ENCODE measurements around the gene SLC39A10.
A peak's percentile ranks its signal among the peaks of the same experiment; 100 is the strongest.

Gene SLC39A10, protein sequence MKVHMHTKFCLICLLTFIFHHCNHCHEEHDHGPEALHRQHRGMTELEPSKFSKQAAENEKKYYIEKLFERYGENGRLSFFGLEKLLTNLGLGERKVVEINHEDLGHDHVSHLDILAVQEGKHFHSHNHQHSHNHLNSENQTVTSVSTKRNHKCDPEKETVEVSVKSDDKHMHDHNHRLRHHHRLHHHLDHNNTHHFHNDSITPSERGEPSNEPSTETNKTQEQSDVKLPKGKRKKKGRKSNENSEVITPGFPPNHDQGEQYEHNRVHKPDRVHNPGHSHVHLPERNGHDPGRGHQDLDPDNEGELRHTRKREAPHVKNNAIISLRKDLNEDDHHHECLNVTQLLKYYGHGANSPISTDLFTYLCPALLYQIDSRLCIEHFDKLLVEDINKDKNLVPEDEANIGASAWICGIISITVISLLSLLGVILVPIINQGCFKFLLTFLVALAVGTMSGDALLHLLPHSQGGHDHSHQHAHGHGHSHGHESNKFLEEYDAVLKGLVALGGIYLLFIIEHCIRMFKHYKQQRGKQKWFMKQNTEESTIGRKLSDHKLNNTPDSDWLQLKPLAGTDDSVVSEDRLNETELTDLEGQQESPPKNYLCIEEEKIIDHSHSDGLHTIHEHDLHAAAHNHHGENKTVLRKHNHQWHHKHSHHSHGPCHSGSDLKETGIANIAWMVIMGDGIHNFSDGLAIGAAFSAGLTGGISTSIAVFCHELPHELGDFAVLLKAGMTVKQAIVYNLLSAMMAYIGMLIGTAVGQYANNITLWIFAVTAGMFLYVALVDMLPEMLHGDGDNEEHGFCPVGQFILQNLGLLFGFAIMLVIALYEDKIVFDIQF

DNA sequence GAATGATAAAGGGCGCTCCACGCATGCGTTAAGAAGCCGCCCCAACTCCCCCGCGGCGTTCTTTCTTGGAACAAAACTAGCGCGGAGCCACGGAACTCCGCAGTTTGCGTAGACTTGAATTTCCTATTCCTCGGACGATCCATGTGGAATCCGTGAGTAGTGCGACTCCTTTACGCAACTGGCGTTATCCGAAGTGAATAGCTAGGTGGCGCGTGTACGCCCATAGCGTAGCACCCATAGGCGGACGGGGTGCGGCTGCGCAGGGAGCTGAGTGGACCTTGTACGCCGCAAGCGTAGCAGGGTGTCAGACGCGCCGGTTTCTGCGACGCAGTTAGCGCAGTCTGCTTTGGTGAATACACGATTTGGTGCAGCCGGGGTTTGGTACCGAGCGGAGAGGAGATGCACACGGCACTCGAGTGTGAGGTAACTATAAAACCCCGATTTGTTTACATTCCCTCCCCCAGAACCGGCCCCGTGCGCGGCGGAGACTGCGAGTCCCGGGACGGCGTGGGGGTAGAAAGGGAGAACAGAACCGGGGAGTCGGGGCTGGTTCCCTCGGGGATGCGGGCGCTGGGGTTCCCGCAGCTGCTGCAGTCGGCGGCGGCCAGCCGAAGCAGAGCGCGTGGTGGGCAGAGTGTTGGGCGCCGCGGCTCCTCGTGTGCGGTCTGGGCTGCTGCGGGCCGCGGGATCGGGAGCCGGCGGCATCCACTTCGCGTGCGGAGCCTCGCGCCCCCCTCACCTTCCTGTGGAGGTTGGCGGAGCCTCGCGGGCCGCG lies at the start of gene SLC39A10:
SLC39A10 (plus strand) TSS at position 368 of the 775 bp plus-strand sequence. CDS start 22,817 bp downstream, outside the sequence.
- DNase-seq (ENCODE audit: low spot score) = peak; percentile 95

DNA sequence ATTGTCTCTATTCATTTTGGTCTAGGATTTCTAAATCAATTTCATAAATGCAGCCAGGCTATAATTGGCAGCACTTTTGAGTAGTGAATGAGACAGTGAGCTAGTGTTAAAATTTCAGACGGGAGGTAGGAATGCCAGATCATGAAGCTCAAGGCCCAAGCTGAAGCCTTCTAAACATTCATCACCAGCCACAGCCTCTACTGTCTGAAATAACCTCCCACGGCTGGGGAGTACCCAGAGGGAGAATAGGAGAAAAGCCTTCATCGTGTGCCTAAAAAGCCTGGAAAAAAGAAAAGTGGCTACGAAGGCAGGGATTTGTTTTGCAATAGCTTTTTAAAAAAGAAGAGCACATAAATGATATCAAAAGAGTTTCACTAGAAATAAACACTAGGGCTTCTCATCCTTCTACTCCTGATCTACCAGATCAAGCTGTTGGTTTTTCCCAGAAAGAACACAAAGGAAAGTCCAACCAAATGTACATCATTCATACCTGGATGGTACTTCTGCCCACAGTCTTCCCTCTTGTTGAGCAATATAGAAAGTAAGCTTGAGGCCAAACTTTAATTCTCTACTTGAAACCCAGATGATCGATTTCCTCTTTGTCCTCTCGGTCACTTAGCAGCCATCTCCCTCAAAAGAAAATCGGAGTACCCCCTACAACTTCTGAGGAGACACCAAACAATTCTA lies 48.1 kb upstream of the SLC39A10 start:
- peak; percentile 41 for DNase-seq (ENCODE audit: low spot score)

DNA sequence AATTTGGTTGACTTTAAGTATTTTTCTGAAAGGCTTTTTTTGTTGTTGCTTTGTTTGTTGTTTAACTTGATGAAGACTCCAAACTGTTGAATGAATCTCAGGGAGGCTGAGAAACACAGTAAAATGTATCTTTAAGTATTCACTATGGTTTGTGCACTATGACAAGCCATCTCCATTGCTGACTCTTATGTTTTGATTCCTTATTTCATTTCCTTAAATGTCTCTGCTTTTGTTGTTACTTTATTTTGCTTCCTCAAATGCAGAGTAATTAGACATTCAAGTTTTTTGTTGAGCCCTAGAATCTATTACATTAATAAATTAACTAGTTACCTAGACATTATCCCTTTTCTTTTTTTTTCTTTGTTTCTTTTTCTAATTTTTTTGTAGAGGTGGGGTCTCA lies 46.3 kb upstream of the SLC39A10 start:
- DNase-seq (ENCODE audit: low spot score) = no peak

DNA sequence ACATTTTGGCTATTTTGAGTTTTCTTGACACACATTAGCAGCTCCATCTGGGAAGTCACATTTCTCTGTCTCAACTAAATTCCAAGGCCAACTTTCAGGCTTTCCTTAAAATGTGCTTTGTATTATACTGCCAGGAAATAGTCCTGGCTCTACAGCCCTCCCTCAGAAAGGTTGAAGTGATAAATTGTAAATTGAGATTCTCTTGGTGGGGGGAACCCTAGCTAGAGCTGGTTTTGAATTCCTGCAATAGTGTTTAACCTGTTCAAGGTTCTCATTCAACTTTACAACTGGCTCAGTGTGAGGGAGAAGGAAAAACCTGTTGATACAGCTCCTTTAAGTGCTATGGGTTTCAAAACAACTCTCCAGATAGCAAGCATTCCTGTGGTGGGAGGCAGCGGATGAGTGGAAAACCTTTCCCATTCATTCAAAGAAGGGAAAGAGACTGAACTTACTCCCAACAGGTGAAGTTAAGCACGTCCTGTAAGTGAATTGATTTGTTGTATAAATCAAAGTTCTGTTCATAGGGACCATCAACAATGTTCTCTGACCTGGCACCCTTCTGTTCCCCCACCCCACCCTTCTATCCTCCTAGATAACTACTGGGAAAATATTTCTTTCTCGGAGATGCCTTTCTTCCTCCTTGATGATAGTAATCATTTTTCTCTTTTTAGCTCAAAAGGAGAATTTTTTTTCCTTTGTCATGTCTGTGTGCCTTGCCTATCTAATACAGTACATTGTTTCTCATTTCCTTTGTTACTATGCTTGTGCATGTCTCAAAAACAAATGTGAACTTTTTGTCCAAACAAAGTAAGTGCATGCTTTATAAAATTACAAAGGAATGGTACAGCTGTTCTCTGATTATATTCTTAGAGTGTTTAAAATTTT lies 44.2 kb upstream of the SLC39A10 start:
- peak; percentile 77 for DNase-seq (ENCODE audit: low spot score)

DNA sequence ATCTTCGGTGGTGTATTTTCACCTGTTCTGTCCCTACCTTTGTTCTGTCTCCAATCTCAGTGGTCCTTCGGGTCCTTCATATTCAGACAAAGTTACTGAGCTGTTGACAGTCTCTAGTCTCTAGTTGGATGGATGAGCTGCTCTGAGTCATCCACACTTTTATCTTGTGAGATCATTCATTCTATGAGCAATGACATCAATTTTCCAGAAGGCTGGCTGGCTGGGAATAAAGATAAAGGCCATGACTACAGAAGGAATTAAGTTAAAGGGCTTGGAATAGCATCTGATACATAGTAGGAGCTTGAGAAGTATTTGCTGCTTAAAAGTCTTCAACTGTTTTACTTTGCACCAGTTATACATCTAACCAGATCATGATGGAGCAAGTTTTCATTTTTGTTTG lies 43.1 kb upstream of the SLC39A10 start:
- peak; percentile 69 for DNase-seq (ENCODE audit: low spot score)

DNA sequence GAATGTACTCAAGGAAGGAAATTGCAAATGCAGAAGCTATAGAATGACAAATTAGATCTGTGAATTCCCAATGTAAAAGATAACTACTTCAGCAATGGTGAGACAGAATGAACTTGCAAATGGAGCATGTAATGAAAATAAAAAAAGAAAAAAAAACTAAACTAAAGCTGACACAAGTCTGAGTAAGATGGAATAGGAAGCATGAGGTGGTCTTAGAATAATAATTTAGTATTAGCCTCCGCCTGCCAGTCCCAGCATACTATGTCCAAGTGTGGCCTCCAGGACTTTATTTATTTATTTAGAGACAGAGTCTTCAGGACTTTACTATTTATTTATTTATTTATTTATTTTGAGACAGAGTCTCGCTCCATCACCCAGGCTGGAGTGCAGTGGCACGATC lies 37.4 kb upstream of the SLC39A10 start:
- DNase-seq (ENCODE audit: low spot score) = no peak

DNA sequence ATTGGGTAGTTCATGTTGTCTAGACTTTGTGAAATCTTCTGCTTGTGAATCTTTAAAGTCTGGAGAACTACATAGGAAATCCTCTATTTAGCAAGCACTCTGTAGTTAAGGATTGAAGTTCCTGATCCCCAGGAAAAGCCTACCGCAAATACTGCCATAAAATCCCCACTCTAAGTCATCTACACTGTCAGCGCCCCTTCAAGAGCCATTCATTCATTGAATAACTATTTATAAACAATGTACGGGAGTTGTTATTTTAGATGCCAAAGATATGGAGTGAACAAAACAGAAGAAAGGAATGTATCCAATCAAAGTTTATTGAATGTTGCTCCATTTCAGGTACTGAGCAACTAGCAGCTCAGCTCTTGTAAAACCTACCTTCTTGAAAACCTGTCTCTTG lies 36.5 kb upstream of the SLC39A10 start:
- peak; percentile 7 for DNase-seq (ENCODE audit: low spot score)

DNA sequence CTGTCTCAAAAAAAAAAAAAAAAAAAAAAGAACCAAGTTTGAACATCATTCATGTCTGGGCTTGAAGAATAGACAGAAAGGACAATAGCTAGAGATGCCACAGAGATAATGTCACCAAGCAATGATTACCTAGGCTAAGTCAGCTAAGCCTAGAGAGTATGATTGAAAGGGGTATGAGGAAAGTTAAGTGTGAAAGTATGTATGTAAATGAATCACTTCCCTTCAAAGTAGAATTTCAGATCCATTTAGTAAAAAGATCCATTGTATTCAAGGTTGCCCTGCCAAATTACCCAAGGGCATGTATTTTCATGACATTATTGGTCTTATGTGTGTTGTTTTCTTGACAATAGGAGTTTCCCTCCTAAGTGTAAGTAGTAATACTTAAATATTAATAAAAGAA lies 34.1 kb upstream of the SLC39A10 start:
- DNase-seq (ENCODE audit: low spot score) = no peak

DNA sequence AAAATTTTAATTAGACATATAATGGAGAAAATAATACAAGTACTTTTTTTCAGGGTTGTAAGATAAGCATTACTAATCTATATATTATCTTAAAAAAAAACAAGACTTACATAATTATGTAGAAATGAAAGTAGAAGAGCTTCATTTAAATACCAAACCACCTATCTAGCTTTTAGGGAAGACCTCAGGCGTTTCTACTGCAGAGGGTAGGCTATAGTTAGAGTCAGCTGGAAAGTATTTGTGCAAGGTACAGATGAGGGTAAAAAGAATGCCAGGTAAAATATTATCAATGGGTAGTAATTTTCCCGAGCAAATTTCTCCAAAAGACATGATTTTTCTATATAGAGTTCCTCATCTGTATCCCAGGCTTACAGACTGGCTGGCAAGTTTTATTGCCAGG lies 30.5 kb upstream of the SLC39A10 start:
- no peak for DNase-seq (ENCODE audit: low spot score)

DNA sequence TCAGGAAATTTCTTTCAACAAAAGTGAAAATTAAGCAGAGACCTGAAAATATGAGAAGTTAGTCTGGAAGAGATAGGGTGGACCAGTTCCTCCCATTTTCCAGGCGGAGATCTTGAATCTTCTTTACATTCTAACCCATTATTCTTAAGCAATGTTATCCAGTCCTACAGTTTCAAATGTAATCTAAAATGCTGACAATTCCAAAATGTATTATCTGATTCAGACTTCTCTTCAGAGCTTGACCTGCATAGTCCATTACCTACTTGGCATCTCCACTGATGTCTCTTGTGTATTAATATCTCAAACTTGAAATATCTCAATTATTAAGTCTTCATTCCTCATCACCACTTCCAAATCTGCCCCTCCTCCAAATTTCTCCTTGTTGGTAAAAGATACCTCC lies 28.4 kb upstream of the SLC39A10 start:
- no peak for DNase-seq (ENCODE audit: low spot score)

GRCh38 chr2:195632856-195633572 lies 24.0 kb upstream of the SLC39A10 start:
- no peak for DNase-seq (ENCODE audit: low spot score)

DNA sequence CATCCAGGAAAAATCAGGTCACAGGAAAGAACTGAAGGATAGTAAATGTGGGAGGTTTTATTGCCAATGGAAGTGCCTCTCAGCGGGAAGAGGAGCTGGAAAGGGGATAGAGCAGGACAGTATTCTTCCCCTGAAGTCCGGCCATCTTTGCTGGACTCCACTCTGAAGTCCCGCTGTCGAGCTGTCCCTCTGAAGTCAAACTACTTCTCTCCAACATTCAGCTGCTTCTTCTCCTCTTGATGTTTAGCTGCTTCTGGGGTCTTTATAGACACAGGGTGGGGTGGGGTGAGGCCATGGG lies 23.5 kb upstream of the SLC39A10 start:
- no peak for DNase-seq (ENCODE audit: low spot score)

GRCh38 chr2:195633974-195634373 lies 23.1 kb upstream of the SLC39A10 start:
- no peak for DNase-seq (ENCODE audit: low spot score)

DNA sequence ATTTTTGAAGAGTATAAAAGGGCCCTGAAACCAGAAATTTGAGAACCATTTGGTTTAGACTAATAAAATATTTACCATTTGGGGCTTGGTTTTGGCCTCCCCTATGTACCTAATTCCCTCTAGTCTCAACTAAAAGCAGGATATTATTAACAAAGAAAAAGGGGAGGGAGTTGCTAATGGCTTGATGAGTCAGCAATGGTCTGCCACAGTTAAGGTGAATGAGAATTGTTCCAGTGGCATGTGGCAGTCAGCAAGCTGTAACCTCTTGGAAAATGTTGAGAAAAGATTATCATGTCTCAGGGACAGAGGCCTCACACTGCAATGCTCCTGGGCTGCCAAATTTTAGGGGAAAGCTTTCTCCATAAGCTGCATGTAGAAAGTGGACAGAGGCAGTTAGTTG lies 20.1 kb upstream of the SLC39A10 start:
- DNase-seq (ENCODE audit: low spot score) = no peak

DNA sequence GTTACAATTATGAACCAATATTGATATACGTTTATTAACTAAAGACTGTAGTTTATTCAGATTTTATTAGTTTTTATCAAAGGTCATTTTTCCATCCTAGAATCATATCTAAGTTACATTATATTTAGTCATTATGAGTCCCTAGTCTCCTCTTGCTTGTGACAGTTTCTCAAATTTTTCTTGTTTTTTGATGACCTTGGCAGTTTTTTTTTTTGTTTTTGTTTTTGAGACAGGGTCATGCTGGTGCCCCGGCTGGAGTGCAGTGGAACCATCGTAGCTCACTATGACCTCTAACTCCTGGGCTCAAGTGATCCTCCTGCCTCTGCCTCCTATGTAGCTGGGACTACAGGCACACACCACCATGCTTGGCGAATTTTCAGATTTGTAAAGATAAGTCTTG lies 18.3 kb upstream of the SLC39A10 start:
- no peak for DNase-seq (ENCODE audit: low spot score)

- DNase-seq (ENCODE audit: low spot score) = no peak
These were observed 17.7 kb upstream of the SLC39A10 start for GRCh38 chr2:195639238-195639858.

DNA sequence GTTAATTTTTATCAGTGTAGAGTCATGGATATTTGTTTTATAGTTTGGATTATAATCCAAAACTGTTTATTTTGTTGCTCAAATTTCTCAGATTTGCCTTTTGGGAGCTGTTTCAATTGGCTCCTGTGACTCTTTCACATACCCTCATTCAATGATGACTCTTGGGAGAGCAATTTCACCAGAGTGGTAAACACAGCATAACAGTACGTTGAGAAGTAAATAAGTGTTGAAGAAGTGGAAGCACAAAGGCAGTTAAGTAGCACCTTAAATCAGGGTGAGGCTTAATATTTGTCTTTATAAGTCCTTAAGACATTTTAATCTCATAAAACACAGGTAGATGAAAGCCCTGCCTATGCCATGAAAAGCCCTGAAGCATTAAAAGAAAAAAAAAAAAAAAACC lies 17.1 kb upstream of the SLC39A10 start:
- no peak for DNase-seq (ENCODE audit: low spot score)

DNA sequence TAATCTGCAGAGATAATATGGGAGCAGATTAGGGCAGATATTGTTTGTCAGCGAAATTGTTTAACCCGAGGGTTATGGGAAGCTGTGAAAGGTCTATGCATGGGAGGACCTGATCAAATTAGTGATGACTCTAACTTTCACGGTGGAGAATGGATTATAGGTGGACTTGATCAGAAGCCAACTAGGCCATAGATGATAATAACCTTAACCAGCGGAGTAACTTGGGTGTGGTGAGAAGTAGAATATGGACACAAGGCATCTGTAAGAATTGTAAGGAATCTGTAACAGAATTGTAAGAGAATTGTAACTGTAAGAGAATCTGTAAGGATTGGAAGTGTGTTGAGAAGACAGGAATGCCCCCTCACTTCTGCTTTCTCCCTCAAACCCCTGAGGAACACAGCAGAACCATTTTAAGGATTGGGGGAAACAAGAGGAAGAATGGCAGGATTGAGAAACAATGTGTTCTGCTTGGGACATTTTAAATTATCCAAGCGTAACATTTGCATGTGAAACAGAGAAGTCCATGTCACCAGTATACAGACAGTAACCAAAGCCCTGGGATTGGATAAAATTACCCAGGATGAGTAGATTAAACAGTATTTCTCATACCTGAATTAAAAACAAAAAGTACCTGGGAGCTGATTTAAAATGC lies 14.9 kb upstream of the SLC39A10 start:
- no peak for DNase-seq (ENCODE audit: low spot score)

GRCh38 chr2:195642679-195643068 lies 14.4 kb upstream of the SLC39A10 start:
- DNase-seq (ENCODE audit: low spot score) = no peak

Data from GM03348 (cell line).